Hematopoietic multipotent progenitor cell treated with erythropoietin and hydrocortisone succinate and interleukin-3 and kit ligand, for 15 days (in vitro differentiated cells): ENCODE measurements around the gene TIAM1.

ENCODE experiments used
- DNase-seq: peaks from one replicate; pipeline ENCODE4 v3.0.0-alpha.2; 2015; ENCODE audit warnings: low spot score

Gene TIAM1

GRCh38 chr21:31352836-31353235 lies 8.8 kb upstream of the TIAM1 start:
- DNase-seq = no peak

GRCh38 chr21:31351960-31352359 lies 7.9 kb upstream of the TIAM1 start:
- no peak for DNase-seq

GRCh38 chr21:31351438-31351837 lies 7.4 kb upstream of the TIAM1 start:
- no peak for DNase-seq

- no peak for DNase-seq
These were observed 5.1 kb upstream of the TIAM1 start for GRCh38 chr21:31349208-31349607.

GRCh38 chr21:31348188-31348587 lies 4.1 kb upstream of the TIAM1 start:
- no peak for DNase-seq

GRCh38 chr21:31347435-31348032 lies 3.5 kb upstream of the TIAM1 start:
- no peak for DNase-seq

GRCh38 chr21:31346256-31346821 lies 2.3 kb upstream of the TIAM1 start:
- no peak for DNase-seq

- DNase-seq = no peak
These were observed 1.1 kb upstream of the TIAM1 start for GRCh38 chr21:31345136-31345535.

- no peak for DNase-seq
These were observed 991 bp downstream of the TIAM1 start for GRCh38 chr21:31343030-31343510.

- DNase-seq = no peak
These were observed 1.7 kb downstream of the TIAM1 start for GRCh38 chr21:31342348-31342747.

GRCh38 chr21:31340942-31341487 lies 3.0 kb downstream of the TIAM1 start:
- DNase-seq = no peak

- no peak for DNase-seq
These were observed 3.5 kb downstream of the TIAM1 start for GRCh38 chr21:31340514-31340913.

- DNase-seq = no peak
These were observed 4.3 kb downstream of the TIAM1 start for GRCh38 chr21:31339721-31340120.

GRCh38 chr21:31338908-31339368 lies 5.1 kb downstream of the TIAM1 start:
- no peak for DNase-seq

GRCh38 chr21:31337996-31338907 lies 5.8 kb downstream of the TIAM1 start:
- no peak for DNase-seq

GRCh38 chr21:31337086-31337485 lies 7.0 kb downstream of the TIAM1 start:
- DNase-seq = no peak

- DNase-seq = no peak
These were observed 7.4 kb downstream of the TIAM1 start for GRCh38 chr21:31336739-31337040.

GRCh38 chr21:31335957-31336738 lies 7.9 kb downstream of the TIAM1 start:
- no peak for DNase-seq

GRCh38 chr21:31334648-31335121 lies 9.4 kb downstream of the TIAM1 start:
- no peak for DNase-seq

- no peak for DNase-seq
These were observed 11.5 kb downstream of the TIAM1 start for GRCh38 chr21:31332525-31332924.

- DNase-seq = no peak
These were observed 12.8 kb downstream of the TIAM1 start for GRCh38 chr21:31331231-31331630.

GRCh38 chr21:31330144-31330483 lies 13.9 kb downstream of the TIAM1 start:
- no peak for DNase-seq
